NCI-H1092 treated with DMSO at 0.1 percent for 48 hours (cell line): ENCODE results near the gene LRRC51.
A peak's percentile ranks its signal among the peaks of the same experiment; 100 is the strongest.

Experiments used
- DNase-seq: peaks from one replicate; lab custom pipeline; 2025; lab: John Stamatoyannopoulos, UW

The LRRC51 gene, protein sequence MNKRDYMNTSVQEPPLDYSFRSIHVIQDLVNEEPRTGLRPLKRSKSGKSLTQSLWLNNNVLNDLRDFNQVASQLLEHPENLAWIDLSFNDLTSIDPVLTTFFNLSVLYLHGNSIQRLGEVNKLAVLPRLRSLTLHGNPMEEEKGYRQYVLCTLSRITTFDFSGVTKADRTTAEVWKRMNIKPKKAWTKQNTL

DNA sequence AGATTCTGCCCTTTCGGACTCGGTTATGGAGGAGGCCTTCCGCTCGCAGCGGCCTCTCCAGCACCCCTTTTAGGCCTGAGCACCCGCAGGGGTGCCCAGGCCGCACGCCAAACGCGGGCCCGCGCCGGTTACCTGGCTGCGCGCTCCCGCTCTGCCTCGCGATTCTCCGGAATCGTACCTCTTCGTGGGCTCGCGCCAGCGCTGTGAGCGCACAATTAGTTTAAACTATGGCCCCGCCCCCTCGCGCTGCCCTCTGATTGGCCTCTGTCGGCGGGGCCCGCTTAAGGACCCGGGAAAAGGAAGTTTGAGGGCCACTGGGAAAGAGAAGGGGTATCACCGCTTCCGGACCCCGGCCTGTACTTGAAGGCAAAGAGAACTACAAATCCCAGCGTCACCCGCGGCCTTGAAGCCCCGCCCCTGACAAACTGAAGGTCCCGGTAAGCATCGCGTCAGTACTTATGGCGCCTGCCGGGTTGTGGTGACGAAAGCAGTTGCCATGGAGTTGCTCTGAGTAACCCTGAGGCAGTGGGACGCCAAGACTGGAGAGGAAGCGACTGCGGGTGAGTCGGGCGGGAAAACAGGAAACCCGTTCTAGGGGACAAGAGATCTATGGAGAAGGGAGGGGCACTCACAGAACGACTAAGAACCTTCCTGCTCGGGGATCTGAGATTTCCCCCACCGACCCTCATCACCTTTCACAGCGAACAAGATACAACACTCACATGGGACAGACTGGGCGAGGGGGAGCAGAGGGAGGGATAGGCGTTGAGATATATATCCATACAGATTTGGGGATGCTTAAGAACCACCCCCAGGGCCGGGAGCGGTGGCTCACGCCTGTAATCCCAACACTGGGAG lies at the start of gene LRRC51, which contains the start of gene NUMA1:
TSS of gene LRRC51 (plus strand) at position 525 of the 858 bp plus-strand sequence. CDS start 8,234 bp downstream, outside the sequence.
TSS of gene NUMA1 (minus strand) at position 217 of the 858 bp plus-strand sequence. CDS start 44,599 bp downstream, outside the sequence.
- peak; percentile 100 for DNase-seq

DNA sequence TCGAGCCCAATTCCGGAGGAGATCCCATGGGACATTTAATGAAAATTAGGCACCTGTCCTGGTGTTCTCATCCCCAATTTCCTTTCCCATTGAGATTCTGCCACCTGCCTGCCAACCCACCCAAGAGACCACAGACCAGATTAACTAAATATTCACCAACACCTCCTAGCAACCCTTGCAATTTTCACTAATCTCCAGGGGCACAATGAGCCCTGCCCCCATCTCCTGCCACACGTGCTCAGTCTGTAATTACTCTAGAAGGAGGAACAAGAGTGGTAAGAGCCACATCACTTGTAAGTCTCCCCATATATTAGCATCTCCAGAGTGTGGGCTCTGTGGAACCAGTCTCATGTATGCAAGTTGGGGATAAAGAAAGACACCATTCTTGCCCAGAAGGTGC lies 44.0 kb upstream of the LRRC51 start:
- no peak for DNase-seq

DNA sequence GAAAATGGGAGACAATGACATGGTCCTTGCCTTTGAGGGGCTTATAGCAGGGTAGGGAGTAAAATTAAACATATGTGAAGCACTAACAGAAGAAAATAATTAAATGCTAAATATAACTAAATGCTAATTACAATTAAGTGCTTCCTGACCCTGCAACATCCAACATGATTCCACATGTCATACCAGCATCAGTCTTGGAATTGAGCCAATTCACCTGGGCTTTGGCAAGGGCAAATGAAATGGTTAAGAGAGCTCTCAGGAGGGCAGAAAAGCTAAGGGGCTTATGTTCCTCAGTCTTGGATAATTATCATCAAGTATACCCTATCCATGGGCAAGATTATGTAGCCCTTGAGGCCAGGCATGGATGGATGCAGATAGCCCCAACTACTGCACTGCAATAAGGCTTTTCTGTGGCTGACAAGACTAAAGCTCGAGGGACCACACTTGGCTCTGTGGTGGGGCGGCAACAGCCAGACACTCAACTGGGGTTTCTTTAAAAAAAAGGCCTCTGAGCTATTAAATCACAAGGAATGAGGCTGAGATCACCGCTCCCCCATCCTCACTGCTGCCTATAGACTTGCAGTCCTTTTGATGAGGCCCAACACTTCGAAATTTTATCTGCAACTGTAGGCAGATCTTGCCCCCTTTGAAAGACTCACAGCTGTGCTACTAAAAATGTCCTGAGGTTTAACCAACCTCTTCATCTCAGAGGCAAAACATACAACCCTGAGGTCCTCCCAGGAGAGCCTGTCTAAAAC lies 42.9 kb upstream of the LRRC51 start:
- no peak for DNase-seq

DNA sequence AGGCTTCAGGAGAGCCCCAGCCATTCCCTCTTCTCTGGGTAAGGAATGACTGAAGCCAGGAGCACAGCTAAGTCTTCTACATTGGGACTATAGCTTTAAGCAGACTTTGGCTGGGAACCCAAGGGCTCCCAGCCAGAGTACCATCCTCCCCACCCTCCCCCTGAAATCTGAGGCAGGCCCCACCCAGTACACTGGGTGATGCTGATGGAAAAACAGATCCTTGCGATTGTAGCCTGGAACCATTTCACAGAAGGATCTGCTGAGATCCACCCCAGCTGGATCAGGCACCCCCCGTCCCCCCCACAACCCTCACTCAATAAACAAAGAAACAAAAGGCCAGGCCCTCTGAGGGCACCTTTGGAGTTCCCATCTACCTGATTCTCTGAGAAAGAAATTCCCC lies 42.2 kb upstream of the LRRC51 start:
- peak; percentile 36 for DNase-seq

DNA sequence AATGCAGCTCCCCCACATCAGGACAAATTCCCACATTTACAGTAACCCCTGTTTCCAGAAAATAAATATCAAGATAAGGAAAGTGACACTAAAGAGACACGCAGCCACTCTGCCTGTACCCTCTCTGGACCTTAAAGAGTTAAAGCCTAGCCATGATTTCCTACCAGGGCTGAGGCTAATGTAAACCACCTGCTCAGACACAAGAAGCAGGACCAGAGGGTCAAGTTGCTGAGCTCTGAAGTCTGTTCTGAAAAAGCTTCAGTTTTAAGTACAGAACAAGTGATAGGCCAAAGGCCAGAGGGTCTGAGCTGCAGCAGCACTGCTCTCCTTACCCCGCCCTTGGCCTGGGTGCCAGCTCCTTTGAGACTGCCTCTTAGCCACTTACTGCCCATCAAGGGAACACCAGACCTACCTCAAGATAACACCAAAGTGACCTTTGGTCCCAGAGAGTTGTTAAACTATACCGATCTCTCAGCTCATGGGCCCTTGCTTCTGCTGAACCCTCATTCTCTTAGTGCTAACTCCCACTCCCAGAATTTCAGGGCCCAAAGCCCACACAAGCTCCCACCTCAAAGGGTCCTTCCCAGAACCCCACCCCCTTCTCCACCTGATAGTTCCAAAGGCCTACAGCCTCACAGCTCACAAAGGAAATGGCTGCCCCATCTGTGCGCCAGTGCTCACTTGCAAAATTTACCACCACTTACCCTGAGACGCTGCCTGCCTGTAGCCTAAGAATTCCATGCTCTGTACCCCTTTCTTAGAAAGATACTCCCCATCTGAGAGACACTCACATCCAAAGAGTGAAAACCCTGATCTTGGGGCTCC lies 41.4 kb upstream of the LRRC51 start:
- no peak for DNase-seq

DNA sequence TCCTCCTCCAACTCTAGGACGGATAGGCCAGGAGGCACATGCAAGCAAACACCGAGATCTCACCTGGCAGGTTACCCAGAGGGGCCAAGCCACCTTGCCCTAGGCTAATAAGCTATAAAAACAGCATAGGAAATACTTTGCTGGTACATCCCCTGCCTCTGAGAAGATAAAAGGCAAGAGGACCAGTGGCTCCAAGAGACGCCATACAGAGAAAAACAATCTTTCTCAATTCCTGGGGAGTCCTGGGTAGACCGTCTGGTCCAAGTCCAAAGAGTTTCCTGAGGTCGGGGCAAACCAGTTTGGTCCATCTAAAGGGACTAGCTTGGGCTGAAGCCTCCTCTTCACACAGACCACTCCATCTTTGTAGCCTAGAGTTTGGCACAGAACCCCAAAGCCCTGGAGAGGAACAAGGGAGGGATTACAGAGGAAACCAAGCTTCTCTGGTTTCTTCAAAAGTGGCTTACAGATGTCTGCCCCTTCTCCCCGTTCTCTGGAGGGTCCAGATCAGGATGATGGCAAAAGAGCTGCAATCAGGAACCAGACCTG lies 40.7 kb upstream of the LRRC51 start:
- DNase-seq: peak; percentile 31

DNA sequence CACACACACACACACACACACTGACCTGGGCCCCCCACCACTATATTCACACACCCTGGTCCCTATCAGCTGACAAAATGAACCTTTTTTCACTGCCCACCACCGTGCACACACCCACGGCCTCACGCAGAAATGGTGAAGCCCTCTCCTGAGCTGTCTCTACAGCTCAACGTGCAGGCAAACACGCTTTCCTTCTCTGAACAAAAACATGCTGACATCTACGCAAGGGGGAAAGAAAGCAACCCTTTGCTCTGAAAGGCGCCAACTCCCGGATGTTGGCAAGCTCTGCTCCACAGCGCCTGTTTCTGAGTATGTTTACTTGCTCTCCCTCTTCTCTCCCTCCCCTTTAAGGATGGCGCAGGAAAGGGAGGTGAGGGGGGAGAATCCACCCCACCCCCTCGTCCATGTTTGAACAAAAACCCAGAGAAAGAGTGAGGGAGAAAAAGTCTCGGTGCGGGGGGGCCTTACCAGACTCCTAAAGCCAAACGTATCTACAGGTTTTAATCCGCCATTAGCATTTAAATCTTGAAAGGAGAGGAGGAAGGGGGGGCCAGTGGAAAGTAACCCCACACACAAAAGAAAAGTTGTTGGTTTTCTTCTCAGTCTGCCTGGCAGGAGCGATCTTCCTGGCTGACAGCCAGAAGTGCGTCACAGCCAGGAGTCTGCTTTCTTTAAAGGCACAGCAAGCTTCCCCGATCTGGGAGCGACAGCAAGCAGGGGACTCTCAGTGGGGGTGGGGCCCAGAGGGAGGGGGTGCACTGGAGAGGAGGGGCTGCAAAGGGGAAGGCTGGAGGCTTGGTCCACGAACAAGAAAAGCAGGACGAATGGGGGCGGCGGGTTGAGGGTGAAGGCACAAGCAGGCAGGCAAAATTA lies 39.9 kb upstream of the LRRC51 start:
- DNase-seq: peak; percentile 97

DNA sequence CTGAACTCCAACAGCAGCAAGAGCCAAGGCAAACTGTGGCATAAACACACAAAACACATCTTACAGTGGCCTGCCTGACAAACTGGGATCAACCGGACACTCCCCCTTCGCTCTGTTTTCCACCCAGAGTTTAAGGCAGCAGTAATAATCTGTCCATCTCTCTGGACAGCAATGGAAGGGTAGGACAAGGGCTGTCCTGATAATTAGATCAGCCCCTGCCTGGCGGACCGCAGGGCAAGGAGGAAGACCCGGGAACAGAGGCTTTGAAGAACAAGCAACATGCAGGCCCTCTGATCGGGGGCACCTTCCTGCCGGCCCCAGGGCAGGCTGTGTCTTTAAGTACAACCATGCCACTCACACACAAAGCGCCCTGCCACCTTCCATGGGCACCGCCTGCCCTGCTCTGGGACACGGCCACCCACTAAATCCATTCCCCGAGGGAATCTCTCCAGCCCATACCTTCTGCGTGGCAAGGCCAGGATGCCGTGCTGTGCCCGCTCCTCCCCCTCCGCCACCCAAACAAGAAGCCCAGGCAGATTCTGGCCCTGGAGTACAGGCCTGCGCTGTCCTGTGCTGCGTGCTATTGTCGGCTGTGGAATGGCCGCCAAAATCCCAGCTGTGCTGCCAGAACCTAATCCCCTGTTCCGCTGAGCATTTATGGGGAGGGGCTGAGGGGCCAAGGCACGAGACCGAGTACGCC lies 39.1 kb upstream of the LRRC51 start:
- DNase-seq: peak; percentile 86

DNA sequence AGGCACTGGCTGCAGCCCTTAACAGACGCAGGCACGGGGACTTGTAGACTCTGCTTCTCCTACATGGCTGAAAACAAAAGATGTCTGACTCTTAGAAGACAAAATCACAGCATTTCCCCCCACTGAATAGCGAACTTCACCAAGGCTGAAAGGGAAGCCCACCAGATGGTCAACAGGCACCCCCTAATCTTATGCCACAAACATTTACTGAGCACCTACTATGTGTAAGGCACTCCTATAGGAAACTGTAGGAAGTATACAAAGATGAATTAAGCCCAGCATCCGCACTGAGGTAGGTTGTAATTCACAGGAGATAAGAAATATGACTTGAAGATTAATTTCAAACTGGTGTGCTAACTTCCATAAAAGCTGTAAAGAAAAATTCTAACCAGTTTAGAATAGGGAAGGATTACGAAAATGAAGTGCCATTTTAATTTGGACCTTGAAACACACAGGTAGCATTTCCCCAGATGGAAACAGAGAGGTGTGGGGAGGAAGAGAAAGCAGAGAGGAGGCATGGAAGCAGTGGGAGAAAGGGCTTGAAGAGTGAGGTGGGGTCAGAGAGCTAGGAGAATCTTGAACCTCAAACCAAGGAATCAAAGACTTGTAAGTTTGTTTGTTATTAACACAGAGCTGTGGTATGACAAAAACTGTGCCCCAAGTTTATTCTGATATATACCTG lies 38.4 kb upstream of the LRRC51 start:
- no peak for DNase-seq

DNA sequence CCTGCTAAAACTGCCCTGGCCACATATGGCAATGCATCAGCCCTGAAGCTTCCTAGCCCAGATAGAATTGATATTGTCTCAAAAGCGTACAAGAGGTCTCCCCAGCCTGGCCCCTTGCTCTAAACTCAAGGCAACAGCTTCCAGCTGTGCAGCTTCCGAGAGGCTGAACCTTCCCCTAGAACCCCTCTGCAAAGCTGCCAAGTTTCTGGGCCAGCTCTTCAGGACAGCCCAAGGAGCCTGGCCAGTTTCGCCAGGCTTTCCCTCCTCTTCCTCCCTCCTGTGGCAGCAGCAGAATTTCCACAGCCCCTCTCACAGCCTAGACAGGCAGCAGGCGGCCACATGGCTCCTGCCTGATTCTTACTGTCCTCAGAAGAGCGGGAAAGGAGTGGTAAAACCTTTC lies 34.8 kb upstream of the LRRC51 start:
- DNase-seq: no peak

DNA sequence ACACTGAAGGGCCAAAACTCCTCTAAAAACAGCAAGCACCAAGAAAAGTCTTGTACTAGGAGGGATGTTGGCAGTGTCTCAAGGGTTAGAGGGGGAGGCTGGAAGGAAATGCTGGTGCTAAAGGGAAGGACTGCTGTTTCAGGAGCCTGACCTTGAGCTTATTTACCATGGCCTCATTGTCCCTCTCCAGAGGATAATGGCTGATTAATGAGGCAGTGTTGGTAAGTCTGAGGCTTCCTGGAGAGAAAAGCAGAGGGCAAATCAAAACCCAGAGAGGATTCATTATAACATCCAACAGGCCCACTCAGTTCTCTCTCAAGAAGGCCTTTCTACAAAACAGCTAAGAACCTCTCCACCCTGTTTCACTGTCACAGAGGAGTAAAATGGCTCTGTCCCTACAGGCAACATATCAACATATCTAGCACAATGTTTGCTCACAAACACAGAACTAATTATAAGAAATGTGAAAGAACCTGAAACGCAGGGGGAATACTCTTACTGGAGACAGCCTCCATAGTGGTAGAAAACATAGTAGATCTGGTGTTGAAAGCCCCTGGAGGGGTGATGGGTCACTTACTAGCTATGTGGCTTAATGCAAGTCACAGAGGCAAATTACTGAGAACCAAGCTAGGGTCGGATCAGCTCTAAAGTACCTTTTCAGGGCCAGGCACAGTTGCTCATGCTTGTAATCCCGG lies 31.7 kb upstream of the LRRC51 start:
- peak; percentile 35 for DNase-seq

DNA sequence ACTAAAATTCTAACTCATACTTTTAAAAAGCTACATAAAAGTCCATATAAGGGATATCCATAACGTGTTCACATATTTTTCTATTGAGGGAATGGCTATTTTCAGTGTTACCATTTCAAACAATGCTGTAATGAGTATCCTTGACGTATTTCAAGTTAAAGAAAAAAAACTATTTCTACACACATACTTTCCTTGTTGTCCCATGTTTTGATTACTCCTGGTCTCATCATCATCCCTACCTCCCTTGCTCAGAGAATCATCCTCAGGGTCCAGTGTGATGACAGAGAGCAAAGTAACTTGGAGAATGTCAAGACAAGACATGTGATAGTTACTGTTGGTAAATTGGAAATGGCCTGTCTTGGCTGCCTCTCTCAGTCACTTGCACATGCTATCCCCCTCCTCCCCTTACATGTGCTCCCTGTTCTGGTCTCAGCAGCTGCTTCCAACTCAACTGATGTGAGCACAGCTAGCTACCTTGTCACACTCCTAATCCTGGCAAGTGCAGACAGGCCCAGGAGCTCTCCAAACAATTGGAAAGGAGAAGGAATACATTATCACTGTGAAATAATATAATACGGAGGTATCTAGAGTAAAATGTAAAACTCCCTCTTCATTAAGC lies 22.1 kb upstream of the LRRC51 start:
- DNase-seq: no peak

DNA sequence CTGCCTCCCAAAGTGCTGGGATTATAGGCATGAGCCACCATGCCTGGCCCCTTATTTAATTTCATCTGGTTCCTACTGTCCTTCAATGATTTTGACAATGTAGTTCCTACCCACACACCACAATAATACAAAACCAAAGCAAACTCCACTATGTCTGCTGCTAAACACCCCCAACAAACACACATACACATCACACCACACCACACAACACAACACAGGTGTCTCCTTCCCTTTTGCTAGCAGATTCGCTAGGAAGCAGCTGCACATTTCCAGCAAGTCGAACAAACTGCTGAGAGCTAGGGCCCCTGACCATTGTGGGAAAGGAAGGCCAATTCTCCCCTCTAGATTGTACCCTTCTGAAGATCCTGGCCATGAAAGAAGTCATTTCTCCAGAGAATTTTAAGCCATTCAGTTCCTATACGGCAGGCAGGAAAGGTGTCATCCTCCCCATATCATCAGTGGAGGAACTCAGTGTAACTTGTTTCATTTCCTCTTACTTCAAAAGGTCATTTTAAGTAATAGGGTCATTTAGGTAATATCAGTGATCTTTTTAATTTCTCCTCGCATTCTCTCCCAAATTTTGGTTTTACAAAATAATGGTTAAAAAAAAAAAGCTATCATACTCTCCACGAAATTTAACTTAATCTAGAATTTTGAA lies 18.8 kb upstream of the LRRC51 start:
- no peak for DNase-seq

DNA sequence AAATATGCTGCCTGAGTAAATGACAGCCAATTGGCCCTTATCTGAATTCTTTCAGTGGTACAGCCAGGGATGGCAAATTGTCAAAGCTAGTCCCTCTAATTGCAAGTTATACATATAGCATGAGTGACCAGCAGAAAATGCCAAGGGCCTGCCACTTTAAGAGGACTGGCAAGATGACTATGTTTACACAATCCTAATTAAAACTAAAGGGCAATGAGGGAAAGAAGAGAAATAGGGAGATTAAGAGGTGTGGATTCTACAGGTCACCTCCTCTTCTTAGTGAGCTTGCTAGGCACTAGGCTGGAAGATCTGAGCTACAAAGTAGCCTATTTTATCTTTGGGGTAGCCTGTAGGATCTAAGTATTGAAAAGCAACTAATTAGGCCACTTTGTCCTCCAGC lies 13.8 kb upstream of the LRRC51 start:
- no peak for DNase-seq

DNA sequence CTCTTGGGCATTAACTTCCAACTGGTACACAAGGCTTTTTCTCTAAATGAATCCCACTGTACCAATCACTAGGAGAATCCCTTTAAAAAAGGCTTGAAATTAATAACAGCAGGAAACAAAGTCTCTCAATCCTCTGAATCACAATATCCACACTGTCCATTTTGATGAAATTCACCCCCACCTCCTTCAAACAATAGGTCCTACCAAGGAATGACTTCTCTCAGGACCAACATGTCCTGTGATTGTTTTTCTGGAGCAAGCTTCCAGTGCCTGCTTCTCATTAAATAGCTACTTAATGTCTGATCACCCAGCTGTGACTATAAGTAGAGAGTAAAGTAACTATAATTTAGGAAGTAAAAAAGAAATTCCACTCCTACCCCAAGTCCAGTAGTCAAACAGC lies 13.4 kb upstream of the LRRC51 start:
- DNase-seq: no peak

DNA sequence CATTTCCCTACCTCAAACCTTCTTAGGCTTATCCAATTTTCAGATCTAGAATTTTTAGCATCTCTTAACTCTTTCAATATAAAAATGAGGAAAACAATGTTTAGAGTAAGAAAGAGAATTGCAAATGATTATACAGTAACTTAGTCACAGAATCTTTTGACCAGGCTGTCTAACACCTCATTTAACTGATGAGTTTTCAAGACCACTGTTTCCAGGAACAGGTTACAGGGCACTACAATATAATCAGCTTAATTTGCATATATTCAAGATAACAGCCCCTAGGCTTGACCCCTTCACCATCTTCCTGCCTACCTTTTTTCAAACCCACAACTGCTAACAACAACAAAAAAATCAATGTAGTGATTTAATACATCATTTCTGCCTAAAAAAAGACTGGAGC lies 13.0 kb upstream of the LRRC51 start:
- DNase-seq: no peak

DNA sequence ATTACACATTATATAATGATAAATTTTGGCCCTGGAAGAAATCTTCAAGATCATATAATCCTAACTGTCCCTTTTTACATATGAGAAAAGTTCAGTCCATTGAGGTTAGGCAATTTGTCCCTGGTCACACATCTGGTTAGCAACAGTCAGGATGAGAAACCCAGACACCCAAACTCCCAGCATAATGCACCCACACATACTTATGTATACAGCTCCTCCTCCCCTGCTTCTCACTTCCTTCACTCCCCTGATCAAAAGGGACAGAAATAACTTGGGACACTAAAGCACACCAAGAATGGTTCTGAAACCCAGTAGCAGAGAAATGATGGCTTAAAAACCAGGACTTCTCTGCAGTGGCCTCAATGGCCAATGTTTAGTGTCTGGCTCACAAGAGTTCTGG lies 11.4 kb upstream of the LRRC51 start:
- DNase-seq: no peak

DNA sequence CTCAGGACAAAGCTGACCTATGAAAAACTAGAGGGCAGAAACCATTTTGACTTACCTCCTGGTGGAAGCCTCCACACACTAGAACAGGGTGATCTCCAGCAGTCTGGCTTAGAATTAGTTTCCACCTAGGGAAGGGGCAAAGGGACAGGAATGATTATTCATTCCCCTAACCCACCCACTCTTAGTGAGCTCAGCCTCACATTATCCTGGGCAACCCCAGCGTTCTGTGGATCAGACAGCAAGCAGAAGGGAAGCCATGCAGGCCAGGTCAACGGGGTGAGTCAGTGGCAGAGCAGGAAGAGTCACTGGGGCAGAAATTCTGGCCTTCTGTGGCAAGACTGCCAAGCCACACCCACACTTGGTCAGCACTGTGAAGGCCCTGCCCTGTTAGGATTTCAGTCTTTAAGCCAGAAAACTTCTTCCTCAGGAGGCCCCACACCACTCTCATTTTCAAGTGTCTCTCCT lies 10.8 kb upstream of the LRRC51 start:
- DNase-seq: no peak
